Non-pigmented ciliary epithelial cell (primary cell): ENCODE results near the gene SLC36A4.
"Not testable (repeated sequence)": the region's sequence is repeated elsewhere in the genome, so short reads cannot be mapped to it uniquely, and the experiment has no call there.

Experiments
- DNase-seq: peaks from one replicate; pipeline ENCODE4 v3.0.0-alpha.2; 2010; ENCODE audit warnings: low read depth

Gene SLC36A4

DNA sequence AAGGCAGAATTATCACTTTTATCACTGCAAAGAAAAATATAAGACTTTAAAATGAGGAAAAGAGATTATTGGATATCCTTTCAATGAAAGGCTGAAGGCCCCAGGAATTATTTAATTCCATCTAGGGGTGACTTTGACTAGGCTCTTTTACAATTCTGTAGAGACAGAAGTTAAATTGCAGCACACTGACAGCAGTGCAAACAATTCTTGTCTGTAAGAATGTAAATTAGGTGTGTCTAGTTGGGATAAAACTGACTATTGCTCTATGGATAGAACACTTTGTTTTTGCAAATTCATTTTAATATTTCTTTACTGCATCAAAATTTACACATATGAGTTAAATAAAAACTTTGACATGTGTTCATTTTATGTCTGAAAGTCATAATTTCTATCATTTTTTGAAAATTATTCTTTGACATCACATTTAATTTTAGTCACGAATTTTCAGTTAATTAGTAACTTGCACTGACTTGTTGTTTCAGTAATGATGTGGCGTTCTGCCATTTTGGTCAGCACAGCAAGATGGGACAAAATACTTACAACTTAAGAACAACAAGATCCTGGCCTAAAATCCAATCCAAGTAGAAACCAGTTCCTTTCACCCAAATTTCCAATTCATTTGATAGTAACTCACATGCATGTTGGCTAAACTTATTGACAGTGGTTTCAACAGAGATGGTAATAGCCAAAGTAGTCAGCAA, 75.1 kb downstream of the SLC36A4 start:
- DNase-seq, result no peak

DNA sequence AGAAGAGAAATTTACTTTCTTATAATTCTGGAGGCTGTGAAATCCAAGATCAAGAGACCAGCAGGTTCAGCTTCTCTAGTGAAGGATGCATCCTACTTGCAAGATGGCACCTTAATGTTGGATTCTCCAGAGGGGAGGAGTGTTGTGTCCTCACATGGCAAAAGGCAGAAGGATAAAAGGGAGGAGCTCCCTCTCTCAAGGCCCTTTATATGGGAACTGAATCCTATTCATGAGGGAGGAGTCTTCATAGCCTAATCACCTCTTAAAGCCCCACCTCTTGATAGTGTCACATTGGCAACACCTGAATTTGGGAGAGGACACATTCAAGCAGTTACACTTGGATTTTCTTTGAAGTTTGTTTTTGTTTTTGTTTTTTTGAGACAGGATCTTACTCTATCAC, 79.5 kb downstream of the SLC36A4 start:
- DNase-seq, result no peak

GRCh38 chr11:93117565-93117964, 80.2 kb downstream of the SLC36A4 start:
- DNase-seq, result no peak

- DNase-seq, result no peak
These were observed 81.0 kb downstream of the SLC36A4 start for GRCh38 chr11:93116641-93117441.

GRCh38 chr11:93114304-93114703, 83.5 kb downstream of the SLC36A4 start:
- DNase-seq, result no peak

- DNase-seq, result no peak
These were observed 84.0 kb downstream of the SLC36A4 start for GRCh38 chr11:93113824-93114223.

DNA sequence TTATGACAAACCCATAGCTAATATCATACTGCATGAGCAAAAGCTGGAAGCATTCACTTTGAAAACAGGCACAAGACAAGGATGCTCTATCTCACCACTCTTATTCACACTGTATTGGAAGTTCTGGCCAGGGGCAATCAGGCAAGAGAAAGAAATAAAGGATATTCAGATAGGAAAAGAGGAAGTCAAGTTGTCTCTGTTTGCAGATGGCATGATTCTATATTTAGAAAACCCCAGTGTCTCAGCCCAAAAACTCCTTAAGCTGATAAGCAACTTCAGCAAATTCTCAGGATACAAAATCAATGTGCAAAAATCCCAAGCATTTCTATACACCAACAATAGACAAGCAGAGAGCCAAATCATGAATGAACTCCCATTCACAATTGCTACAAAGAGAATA, 86.6 kb downstream of the SLC36A4 start:
- DNase-seq, result not testable (repeated sequence)

GRCh38 chr11:93100211-93100610, 97.6 kb downstream of the SLC36A4 start:
- no peak for DNase-seq

GRCh38 chr11:93099806-93100205, 98.0 kb downstream of the SLC36A4 start:
- DNase-seq, result no peak
